ENCODE results near the gene CPEB3.
"Not testable (repeated sequence)": the region's sequence is repeated elsewhere in the genome, so short reads cannot be mapped to it uniquely, and the experiment has no call there.

The CPEB3 gene

DNA sequence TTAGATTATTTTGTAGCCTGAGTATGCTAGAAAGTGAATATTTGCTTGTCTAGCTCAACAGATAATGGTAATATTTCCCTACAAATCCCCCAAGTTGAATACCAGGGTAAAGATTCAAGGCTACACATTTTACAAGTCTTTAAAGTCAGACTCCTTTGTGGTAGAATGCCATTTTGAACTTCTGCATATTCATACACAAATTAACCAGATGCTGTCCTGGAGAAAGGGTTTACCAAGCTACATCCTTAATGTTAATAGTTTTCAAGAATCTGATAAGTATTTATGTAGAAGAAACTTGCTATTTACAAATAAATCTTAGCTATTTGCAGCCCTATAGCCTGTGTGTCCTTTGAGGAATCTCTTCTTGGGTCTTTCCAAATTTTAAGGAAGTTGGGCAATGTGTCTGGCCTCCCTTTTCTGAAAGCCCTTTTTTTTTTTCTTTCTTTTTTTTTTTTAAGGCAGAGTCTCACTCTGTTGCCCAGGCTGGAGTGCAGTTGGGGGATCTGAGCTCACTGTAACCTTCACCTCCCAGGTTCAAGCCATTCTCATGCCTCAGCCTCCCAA, 82.6 kb downstream of the CPEB3 start:
- no peak for DNase-seq

DNA sequence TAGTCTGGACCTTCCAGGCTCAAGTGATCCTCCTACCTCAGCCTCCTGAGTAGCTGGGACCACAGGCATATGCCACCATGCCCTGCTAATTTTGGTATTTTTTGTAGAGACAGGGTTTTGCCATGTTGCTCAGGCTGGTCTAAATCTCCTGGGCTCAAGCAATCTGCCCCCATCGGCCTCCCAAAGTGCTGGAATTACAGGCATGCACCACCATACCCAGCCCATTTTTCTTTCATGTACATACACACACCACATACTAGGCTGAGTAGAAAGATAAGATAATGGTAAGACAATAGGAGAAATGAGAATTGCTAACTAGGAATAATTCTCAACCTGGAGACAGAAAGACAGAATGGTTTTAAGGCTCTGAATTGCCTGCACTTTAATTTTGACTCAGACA, 83.8 kb downstream of the CPEB3 start:
- DNase-seq, result no peak

GRCh38 chr10:92203919-92204623, 86.8 kb downstream of the CPEB3 start:
- DNase-seq, result peak; percentile 43

- no peak for DNase-seq
These were observed 88.3 kb downstream of the CPEB3 start for GRCh38 chr10:92202536-92202935.

DNA sequence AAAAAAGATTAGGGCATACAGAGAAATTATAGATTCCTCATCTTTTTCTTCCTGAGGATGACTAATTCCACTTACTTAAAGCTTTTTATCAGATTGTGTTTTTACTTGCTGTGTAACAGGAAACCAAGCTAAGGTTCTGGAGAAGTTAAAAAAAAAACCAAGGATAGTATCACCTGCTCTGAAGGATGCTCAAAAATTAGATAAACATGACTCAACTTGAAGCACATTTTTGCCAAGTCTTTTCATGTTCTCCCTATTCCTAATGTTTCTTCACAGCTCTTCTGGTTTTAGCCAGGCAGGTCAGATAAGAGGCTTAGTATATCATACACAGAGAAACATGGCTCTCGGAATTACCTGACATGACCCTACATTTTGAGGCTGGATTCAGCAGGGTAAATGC, 90.3 kb downstream of the CPEB3 start:
- no peak for DNase-seq

DNA sequence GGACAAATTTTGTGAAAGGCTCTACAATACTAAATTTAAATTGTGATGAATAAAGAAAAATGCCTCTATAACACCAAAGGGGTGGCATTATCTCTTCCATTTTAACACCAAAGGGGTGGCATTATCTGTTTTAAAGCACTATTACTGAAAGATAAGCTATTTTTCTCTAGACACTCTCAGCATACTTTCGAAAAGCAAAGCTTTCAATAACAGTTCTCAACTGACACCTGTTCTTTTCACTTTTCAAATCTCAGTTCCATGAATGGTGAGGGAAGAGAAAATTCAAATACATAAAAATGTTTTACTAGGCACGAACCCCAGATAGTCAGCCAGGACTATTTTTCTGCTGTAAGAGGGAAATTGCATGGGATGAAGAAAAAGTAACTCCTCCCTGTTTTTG, 103.8 kb downstream of the CPEB3 start:
- DNase-seq, result no peak

DNA sequence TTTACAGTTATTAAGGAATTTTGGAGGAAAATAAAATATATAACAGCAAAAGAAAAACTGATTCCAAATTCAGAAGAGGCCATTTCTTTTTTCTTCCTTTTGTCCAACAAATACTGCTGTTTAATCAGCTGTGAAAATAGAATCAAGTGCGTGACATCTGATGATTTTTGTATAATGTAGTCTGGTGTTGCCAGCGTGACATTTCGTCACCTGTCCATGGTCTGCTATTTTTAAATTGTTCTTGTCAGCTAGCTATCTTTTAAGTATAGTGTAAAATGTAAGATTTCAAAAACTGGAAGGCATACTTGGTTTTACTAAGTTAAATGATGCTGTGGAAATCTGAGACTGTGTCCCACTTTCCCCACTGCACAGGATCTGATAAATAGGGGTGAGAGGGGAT, 105.9 kb downstream of the CPEB3 start:
- no peak for DNase-seq

DNA sequence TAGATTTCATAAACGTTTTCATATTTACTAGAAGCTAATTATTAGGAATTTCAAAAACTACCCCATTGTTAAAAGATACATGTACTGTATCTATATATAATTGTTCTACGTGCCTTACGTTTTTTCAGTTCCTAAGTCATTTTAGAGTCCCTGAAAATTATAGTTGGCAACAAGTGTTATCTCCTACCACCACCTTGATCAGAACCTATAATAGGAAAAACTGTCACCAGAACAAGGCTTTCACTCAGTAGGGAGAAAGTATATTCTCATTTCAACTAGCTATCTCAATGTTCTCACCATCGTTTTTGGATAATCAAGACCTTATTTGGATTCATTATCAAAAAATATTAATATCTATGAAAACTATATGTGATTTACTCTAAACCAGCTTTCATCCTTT, 107.7 kb downstream of the CPEB3 start:
- no peak for DNase-seq

DNA sequence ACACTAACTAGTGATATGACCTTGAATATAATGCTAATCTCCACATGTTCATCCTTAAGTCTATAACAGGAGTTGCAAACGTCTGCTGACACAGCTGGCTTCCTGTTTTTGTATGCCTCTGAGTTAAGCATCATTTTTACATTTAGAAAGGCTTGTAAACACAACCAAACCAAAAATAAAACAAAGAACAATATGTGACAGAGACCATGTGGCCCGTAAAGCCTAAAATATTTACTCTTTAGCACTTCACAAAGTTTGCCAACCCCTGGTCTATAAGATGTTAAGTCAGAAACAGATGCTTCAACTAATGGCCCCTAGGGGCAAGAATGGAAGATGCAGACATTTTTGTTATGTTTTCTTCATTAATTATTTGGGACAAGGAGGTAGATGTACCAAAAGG, 109.3 kb downstream of the CPEB3 start:
- no peak for DNase-seq

GRCh38 chr10:92180399-92180798, 110.5 kb downstream of the CPEB3 start:
- no peak for DNase-seq

- no peak for DNase-seq
These were observed 113.3 kb downstream of the CPEB3 start for GRCh38 chr10:92177546-92177945.

DNA sequence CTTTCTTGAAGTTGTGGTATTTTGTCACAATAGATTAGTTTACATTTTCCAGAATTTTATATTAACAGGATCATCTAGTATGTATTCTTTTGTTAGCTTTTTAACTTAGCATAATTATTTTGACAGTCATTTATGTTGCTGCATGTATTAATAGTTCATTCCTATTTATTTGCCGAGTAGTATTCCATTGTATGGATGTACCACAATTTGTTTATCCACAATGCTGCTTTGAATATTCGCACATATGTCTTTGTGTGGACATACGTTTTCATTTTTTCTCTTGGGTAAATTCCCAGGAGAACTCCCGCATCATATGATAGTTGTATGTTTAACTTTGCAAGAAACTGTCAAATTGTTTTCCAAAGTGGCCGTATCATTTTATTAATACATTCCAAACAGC, 115.7 kb downstream of the CPEB3 start:
- no peak for DNase-seq

DNA sequence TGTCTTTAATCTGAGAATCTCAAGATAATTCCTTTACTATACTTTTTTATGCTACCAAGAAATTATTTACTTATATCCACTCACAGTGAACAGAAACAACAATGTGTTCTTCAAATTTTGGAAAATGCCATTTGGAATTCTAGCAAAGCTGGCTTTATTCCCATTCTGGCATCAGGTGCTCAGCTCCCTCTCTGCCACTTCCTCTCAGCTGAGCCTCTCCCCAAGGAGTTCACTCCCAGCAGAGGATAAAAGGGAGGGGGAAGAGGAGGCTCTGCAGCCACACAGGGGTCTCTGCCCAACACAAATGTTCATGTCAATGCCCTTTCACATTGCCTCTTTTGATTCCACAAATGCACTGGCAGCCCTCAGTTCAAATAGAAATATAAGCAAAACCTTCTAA, 116.9 kb downstream of the CPEB3 start:
- DNase-seq, result no peak

- no peak for DNase-seq
These were observed 126.7 kb downstream of the CPEB3 start for GRCh38 chr10:92164036-92164696.

- DNase-seq, result no peak
These were observed 128.3 kb downstream of the CPEB3 start for GRCh38 chr10:92162541-92162940.

DNA sequence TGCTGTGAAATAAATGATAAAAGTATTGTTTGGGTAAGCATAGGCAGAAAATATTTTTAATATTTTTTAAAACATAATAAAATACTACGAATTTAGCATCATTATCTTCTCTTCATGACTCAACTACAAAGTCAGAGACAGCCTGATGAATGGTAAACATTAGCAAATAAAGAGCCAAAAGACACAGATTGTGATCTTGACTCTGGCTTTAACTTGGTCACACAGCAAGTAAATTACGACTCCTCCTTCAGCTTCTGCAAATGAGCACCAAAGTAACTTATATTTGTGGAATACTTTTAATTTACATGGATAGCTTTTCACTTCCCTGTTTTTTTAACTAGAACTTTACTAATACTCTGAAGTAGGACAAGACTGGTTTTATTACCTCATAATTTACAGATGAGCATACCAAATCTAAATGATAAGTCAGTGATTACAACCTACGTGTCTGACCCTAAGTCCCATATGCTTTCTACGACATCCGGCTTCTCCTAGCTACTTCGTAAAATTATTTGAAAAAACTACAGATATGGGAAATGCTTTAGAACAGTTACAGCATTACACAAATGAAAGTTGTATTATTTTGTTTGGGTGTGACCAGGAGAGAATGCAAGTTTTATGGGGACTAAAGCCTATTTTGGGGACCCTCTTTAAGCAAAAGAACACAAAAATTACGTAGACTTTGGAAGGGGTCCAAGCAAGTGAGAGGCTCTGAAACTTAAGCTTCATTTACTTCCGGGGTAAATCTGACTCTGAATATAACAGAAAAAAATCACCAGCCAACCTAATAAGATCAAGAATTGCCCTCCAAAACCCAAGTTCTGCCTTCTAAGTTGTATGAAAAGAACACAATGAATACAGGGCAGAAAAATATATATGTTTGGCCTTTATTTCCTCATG, 133.8 kb downstream of the CPEB3 start:
- DNase-seq, result no peak

- no peak for DNase-seq
These were observed 140.1 kb downstream of the CPEB3 start for GRCh38 chr10:92150823-92151222.

GRCh38 chr10:92149261-92149660, 141.6 kb downstream of the CPEB3 start:
- no peak for DNase-seq

- no peak for DNase-seq
These were observed 144.1 kb downstream of the CPEB3 start for GRCh38 chr10:92146781-92147180.

DNA sequence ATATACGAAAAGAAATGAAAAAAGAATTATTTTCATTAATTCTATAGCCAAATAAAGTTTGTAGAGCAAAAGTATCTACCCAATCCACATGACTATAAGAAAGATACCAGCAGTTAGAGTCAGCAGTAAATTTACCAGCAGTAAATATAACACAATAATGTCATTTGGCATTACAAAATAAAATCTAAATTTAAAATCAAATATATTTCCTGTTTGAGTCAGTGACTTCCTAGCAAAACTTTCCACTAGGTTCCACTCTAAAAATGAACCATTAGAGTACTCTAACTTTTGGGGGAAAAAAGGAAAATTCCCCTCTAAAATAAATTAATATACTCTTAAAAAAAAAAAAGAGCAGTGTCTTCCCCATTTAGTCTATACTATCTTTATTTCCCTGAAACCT, 144.8 kb downstream of the CPEB3 start:
- DNase-seq, result no peak

- no peak for DNase-seq
These were observed 147.9 kb downstream of the CPEB3 start for GRCh38 chr10:92142949-92143348.

DNA sequence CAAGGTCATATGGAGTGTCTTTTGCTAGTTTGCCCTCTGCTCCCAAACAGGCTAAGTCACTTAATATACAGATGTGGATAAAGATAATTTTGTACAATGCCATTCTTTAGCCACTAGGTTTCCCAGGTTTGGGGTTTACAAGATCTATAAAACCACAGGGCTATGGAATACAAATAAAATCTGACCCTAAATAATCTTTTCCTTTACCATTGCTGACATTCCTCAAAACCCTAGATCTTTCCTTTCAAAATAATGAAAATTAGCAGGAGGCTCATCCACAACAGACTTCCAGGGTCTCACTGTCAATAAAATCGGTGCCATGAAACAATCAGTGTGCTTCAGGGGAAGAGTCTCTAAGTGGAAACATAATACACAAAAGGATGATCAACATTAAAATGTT, 148.4 kb downstream of the CPEB3 start:
- DNase-seq, result no peak

DNA sequence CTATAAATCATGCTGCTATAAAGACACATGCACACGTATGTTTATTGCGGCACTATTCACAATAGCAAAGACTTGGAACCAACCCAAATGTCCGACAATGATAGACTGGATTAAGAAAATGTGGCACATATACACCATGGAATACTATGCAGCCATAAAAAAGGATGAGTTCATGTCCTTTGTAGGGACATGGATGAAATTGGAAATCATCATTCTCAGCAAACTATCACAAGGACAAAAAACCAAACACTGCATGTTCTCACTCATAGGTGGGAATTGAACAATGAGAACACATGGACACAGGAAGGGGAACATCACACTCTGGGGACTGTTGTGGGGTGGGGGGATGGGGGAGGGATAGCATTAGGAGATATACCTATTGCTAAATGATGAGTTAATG, 149.7 kb downstream of the CPEB3 start:
- DNase-seq, result not testable (repeated sequence)

- not testable (repeated sequence) for DNase-seq
These were observed 156.8 kb downstream of the CPEB3 start for GRCh38 chr10:92134049-92134448.
